Cardiac fibroblast (primary cell): ENCODE measurements around the gene KLHL6.
A peak's percentile ranks its signal among the peaks of the same experiment; 100 is the strongest.

Experiments used
- DNase-seq, 2 donors: peaks; one replicate each; pipeline versions ENCODE4 v3.0.0 to v3.0.0-alpha.2; 2010; ENCODE audit warnings: low read depth in 2 of 2
- H3K4me3 ChIP-seq, 2 donors: replicated peaks in 1 of 2; 1 replicate in 1 of 2; 2 replicates in 1 of 2; pipeline ENCODE4 v1.5.1; 2011; ENCODE audit warnings: low read depth in 2 of 2, low read length in 2 of 2, mild to moderate bottlenecking in 2 of 2, moderate library complexity in 1 of 2
- TF ChIP-seq, protein P1 (sequence below): IDR thresholded peaks from one replicate; pipeline ENCODE4 v1.5.1; 2011; ENCODE audit warnings: low read depth, mild to moderate bottlenecking, low read length, inconsistent platforms

Gene KLHL6

GRCh38 chr3:183586477-183586876, 31.0 kb upstream of the KLHL6 start:
- TF ChIP-seq, protein P1, sequence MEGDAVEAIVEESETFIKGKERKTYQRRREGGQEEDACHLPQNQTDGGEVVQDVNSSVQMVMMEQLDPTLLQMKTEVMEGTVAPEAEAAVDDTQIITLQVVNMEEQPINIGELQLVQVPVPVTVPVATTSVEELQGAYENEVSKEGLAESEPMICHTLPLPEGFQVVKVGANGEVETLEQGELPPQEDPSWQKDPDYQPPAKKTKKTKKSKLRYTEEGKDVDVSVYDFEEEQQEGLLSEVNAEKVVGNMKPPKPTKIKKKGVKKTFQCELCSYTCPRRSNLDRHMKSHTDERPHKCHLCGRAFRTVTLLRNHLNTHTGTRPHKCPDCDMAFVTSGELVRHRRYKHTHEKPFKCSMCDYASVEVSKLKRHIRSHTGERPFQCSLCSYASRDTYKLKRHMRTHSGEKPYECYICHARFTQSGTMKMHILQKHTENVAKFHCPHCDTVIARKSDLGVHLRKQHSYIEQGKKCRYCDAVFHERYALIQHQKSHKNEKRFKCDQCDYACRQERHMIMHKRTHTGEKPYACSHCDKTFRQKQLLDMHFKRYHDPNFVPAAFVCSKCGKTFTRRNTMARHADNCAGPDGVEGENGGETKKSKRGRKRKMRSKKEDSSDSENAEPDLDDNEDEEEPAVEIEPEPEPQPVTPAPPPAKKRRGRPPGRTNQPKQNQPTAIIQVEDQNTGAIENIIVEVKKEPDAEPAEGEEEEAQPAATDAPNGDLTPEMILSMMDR: no peak
- no peak overlapping the region for H3K4me3 ChIP-seq
- DNase-seq: no peak

DNA sequence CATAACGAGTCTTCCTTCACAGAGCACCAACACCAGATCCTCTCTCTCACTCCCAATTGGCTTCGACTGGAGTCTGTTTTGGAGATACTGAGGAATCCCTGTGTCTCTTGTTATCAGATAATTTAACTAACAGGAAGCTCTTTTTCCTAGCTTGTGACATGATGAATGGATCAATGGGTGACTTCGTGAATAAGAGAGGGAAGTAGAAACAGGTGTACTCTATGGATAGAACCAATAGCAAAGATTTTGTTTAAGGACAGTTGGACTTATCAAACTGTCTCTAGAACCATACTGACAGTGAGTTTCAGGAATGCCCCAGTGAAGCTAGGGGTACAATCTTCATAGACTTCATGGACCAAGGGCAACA, 29.4 kb upstream of the KLHL6 start:
- TF ChIP-seq, protein P1: no peak
- no peak overlapping the region for H3K4me3 ChIP-seq
- no peak for DNase-seq

DNA sequence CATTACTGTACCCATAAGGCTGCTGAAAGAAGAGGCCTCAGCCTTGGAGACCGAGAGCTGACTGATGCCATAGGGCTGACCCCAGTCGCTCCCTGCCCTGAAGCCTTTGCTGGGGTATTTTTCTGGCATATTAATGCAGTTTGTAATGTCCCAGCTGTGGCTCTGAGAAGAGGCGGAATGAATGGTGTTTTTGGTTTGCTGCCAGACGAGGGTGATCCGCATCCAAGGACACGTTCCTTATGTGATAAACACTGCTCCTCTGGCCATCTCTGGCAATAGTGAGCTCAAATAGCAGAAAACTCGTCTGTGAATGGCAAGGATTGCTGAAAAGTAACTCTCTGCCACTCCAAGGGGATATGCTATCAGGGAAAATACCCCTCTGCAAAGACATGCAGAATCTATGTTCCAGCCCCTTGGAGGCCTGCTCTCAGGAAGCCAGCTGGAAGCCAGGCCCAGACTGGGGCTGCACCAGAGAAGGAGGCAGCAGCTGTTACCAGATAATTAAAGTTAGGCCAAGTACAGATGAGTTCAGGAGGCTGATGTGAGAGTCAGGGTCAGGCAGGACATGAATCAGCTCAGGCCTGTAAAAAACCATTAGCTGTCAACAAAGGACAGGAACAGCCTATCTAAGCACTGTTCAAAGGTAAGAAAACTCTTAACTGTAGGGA, 28.9 kb upstream of the KLHL6 start:
- no peak overlapping the region for H3K4me3 ChIP-seq
- DNase-seq: peak; percentile 64 to 84
- TF ChIP-seq, protein P1: no peak

- DNase-seq: peak in 1 of 2 donors; percentile 6
- TF ChIP-seq, protein P1: no peak
Observed at GRCh38 chr3:183583331-183584245, 28.1 kb upstream of the KLHL6 start.

GRCh38 chr3:183582161-183582560, 26.7 kb upstream of the KLHL6 start:
- TF ChIP-seq, protein P1: no peak
- DNase-seq: no peak
- no peak overlapping the region for H3K4me3 ChIP-seq

More at GRCh38 chr3:183583331-183584245, 28.1 kb upstream of the KLHL6 start:
- no peak overlapping the region for H3K4me3 ChIP-seq

- DNase-seq: no peak
- TF ChIP-seq, protein P1: no peak
- no peak overlapping the region for H3K4me3 ChIP-seq
Observed at GRCh38 chr3:183581496-183582155, 26.1 kb upstream of the KLHL6 start.
